ENCODE data around the gene RBM38. TPM values are rescaled to one million over a fixed set of nuclear protein-coding genes. Genes with fewer than 3 reads are reported as not detected.

The RBM38 gene
- total RNA-seq, 2 donors from 2014 or later = 176 to 257 TPM

DNA sequence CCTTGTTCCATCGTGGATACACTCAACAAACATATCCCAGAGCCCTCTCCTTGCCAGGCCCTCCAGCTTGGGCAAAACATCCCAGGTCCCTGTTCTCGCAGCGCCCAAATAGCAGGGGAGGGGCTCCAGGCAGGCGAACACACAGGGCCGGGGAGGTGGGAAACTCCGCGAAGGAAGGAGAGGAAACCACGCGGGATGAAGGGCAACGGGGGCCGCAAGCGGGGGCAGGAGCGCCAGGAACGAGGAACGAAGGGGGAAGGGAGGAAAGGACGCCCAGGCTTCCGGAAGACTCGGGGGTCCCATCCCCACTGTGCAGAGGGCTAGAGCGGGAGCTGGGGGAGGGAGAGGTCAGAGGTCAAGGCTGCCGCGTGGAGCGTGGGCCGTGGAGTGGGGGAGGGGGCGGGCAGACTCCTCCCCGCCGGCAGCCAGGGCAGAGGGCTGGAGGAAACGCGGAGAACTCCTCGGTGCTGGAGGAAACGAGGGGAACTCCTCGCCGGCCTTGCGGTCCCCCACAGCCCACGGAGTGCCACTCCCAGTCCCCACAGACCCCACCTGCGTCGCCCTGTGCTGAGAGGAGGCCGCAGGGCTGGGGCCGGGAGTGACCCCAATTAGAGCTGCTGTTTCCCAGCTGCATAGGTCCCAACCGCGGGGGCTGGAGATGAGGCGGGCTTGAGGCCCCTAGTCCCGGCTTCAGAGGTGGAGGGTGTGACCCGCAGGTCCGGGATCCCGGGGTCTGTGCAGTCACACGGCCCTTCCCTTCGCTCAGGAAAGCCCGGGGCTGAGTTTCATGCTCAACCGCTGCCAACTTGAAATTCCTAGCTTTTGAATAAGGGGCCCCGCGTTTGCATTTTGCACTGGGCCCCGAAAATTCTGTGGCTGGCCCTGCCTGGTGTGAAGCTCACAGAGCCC is 1.2 kb upstream of the RBM38 start:
- no peaks in the 10 kb centered on the region for H3K9me3 ChIP-seq (ENCODE audit: control insufficient read depth, low read length, poor library complexity, severe bottlenecking)
- Mint-ChIP-seq H3K27me3 (no peaks in the 10 kb centered on the region), H3K4me3 (peak overlapping the region; percentile 87), H3K4me1 (peaks cover 26% of the 10 kb centered on the region), H3K27ac (peak overlapping the region; percentile 94), H3K36me3 (ENCODE audit: low read depth) (peaks cover 2% of the 10 kb centered on the region)
- DNase-seq = peak; percentile 54 to 70 (median 62)
- ATAC-seq = peak; percentile 45

GRCh38 chr20:57391439-57392301 is 474 bp downstream of the RBM38 start:
- no peaks in the 10 kb centered on the region for H3K9me3 ChIP-seq (ENCODE audit: control insufficient read depth, low read length, poor library complexity, severe bottlenecking)
- Mint-ChIP-seq H3K36me3 (ENCODE audit: low read depth) (peaks cover 2% of the 10 kb centered on the region), H3K4me1 (peaks cover 31% of the 10 kb centered on the region), H3K4me3 (peak overlapping the region; percentile 96), H3K27ac (peak overlapping the region; percentile 100), H3K27me3 (no peaks in the 10 kb centered on the region)
- ATAC-seq (no peak), DNase-seq (no peak)

- ATAC-seq (peak; percentile 71), DNase-seq (peak; percentile 67 to 81 (median 80))
- H3K9me3 ChIP-seq (ENCODE audit: control insufficient read depth, low read length, poor library complexity, severe bottlenecking) = no peaks in the 10 kb centered on the region
- Mint-ChIP-seq H3K4me1 (peaks cover 38% of the 10 kb centered on the region), H3K36me3 (ENCODE audit: low read depth) (peaks cover 2% of the 10 kb centered on the region), H3K27me3 (no peaks in the 10 kb centered on the region), H3K4me3 (peak overlapping the region; percentile 96), H3K27ac (peak overlapping the region; percentile 100)
Measured at GRCh38 chr20:57392512-57393271, 1.5 kb downstream of the RBM38 start.

- DNase-seq (no peak), ATAC-seq (no peak)
- H3K9me3 ChIP-seq (ENCODE audit: control insufficient read depth, low read length, poor library complexity, severe bottlenecking) = no peaks in the 10 kb centered on the region
- Mint-ChIP-seq H3K36me3 (ENCODE audit: low read depth) (peaks cover 2% of the 10 kb centered on the region), H3K4me1 (peaks cover 45% of the 10 kb centered on the region), H3K27me3 (no peaks in the 10 kb centered on the region), H3K27ac (peak overlapping the region; percentile 100), H3K4me3 (peak overlapping the region; percentile 96)
Measured at GRCh38 chr20:57393321-57394120, 2.3 kb downstream of the RBM38 start.

DNA sequence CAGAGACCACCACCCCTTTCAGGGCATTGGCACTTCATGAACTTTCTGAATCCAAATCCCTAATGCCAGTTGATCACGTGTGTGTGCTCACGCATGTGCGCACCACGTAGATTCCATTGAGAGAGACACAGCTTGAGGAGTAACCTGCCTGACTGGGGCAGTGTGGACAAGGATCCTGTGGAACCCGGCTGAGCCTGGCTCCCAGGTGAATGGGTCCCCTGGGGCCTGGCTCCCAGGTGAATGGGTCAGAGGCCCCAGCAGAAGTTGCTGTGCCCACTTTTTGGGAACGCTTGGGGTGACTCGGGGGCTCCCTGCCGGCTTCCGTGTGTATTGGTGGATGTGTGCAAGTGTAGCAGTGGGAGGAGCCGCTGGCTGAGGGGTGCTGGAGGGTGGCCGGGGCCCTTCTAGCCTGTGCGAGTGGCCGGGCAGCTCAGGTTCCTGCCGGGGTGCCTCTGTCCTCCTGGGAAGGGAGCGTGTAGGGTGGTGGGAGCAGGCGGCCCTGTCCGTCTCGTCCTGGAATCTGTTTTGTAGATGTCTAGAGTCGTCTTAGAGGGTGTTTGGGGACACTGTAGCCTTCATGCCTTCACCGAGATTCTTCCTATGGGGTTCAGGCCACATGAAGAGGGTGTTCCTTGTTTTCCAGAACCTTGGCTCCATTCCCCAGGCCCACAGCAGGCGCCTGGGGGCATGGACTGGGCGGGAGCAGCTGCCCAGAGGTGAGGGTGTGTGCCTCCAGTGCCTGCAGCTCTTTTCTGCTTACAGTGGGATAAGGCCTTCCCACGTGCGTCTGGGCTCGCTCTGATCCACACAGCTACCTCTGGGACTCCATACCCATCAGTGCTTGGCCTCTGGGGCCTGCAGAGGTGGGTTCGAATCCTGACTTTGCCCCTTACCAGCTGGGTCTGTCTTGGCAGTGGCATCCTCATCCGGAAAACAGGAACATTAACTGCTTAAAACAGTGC is 3.2 kb downstream of the RBM38 start:
- no peaks in the 10 kb centered on the region for H3K27me3 Mint-ChIP-seq
- peaks cover 2% of the 10 kb centered on the region for H3K36me3 Mint-ChIP-seq (ENCODE audit: low read depth)
- H3K9me3 ChIP-seq (ENCODE audit: control insufficient read depth, low read length, poor library complexity, severe bottlenecking) = no peaks in the 10 kb centered on the region
- H3K27ac Mint-ChIP-seq = peak overlapping the region; percentile 100
- peaks cover 53% of the 10 kb centered on the region for H3K4me1 Mint-ChIP-seq
- ATAC-seq (no peak), DNase-seq (no peak)
- peak overlapping the region; percentile 96 for H3K4me3 Mint-ChIP-seq

DNA sequence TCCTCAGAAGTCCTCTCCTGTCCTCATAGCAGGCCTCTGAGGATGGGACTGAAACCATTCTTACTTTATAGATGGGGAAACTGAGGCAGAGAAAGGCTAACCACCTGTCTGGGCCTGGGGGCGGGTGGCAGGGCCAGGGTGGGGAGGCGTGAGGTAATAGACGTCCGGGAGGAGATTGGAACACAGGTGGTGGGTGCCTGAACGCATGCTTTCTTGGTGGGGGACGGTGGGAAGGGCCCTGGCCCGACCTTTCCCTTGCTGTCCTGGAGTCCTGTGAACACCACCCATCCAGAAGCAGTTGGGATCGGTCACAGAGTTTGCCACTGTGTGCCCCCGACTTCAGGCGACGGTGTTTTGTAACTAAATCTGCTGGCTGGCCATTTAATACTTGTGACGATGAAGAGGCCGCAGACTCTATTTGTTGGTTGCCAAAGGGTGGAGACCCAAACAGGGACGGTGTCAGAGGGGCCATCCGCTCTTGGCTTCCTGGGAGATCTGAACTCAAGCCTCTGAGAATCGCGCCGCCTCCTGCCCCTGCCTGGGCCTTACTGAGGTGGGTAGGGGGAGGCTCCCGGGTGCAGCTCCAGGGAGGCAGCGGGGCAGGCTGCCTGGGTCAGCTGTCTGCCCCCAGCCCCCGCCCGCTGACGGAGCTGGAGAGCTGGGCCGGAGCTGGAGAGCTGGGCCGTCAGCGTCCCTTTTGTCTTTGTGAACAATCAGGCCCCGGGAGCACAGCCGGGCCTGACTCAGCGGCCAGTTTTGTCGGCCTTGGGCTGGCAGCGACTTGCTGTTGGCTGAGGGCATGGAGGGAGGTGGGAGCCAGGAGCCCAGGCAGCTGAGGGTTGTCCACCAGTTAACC is 4.1 kb downstream of the RBM38 start:
- DNase-seq = no peak
- Mint-ChIP-seq H3K27me3 (no peaks in the 10 kb centered on the region), H3K36me3 (ENCODE audit: low read depth) (peaks cover 2% of the 10 kb centered on the region), H3K4me3 (peak overlapping the region; percentile 96), H3K4me1 (peaks cover 50% of the 10 kb centered on the region), H3K27ac (peak overlapping the region; percentile 100)
- H3K9me3 ChIP-seq (ENCODE audit: control insufficient read depth, low read length, poor library complexity, severe bottlenecking) = no peaks in the 10 kb centered on the region
- no peak for ATAC-seq

- no peak for ATAC-seq
- Mint-ChIP-seq H3K36me3 (ENCODE audit: low read depth) (peaks cover 3% of the 10 kb centered on the region), H3K4me1 (peaks cover 55% of the 10 kb centered on the region), H3K4me3 (peak overlapping the region; percentile 55), H3K27me3 (no peaks in the 10 kb centered on the region), H3K27ac (peak overlapping the region; percentile 100)
- DNase-seq = no peak
- no peaks in the 10 kb centered on the region for H3K9me3 ChIP-seq (ENCODE audit: control insufficient read depth, low read length, poor library complexity, severe bottlenecking)
Measured at GRCh38 chr20:57396212-57396983, 5.2 kb downstream of the RBM38 start.

DNA sequence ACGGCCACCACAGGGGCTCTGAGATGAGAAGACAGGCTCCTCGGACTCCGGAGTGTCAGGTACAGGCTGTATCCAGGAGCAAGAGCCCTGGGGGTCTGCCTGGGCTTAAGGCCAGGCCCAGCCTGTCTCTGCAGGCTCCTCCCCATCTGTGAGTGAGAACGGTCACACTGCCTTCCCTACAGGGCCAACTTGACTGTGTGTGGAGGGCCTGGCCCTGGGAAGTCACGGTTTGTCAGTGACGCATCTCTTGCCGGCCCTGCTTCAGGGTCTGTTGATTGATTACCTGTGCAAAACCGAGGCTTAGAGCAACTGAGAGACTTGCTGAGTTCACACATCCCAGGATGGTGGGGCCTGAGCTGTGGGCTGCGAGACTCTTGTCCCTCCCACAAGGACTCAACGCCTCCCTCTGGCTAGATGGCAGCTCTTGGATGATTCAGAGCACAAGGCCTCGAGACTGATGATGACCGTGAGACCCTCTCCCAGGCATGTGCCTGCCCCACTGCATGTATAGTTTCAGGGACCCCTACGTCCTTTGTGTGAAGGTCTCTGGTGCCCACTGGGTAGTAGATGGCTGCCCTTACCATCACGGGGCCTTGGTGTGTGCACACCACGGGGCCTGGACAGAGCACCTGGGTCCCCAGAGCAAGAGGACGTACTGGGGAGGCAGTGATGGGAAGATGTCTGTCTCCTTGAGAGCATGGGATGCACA is 5.9 kb downstream of the RBM38 start:
- DNase-seq (no peak), ATAC-seq (no peak)
- H3K27ac Mint-ChIP-seq = peak overlapping the region; percentile 100
- H3K4me3 Mint-ChIP-seq = peak overlapping the region; percentile 92
- peaks cover 59% of the 10 kb centered on the region for H3K4me1 Mint-ChIP-seq
- no peaks in the 10 kb centered on the region for H3K9me3 ChIP-seq (ENCODE audit: control insufficient read depth, low read length, poor library complexity, severe bottlenecking)
- H3K27me3 Mint-ChIP-seq = no peaks in the 10 kb centered on the region
- H3K36me3 Mint-ChIP-seq (ENCODE audit: low read depth) = peaks cover 5% of the 10 kb centered on the region

- Mint-ChIP-seq H3K27ac (peak overlapping the region; percentile 100), H3K27me3 (no peaks in the 10 kb centered on the region), H3K4me1 (peaks cover 60% of the 10 kb centered on the region), H3K36me3 (ENCODE audit: low read depth) (peaks cover 5% of the 10 kb centered on the region), H3K4me3 (peak overlapping the region; percentile 92)
- peak; percentile 4 to 59 (median 49) for DNase-seq
- peak; percentile 36 for ATAC-seq
- no peaks in the 10 kb centered on the region for H3K9me3 ChIP-seq (ENCODE audit: control insufficient read depth, low read length, poor library complexity, severe bottlenecking)
Measured at GRCh38 chr20:57397693-57398108, 6.5 kb downstream of the RBM38 start.

Data from T-helper 17 cell (primary cell).